Ramos (cell line): ENCODE results near the gene TNS2.
"Not testable (repeated sequence)": the region's sequence is repeated elsewhere in the genome, so short reads cannot be mapped to it uniquely, and the experiment has no call there.

ENCODE experiments used
- in situ Hi-C: fragments of 300-500 bp; cut with MboI; formaldehyde crosslinking; loops from one replicate; pipeline ENCODE4 v1.14.3; 2022; ENCODE audit warnings: low sequenced_read_pairs; ENCODE audit not compliant: unreplicated experiment

The TNS2 gene

GRCh38 chr12:53102883-53103807 lies 53.3 kb downstream of the TNS2 start, which contains the start of gene SOAT2:
SOAT2 (plus strand) TSS chr12:53103486; CDS start chr12:53103578, 92 bp downstream.
- in situ Hi-C loops: loop anchor here (5.0 kb wide), 1 partner anchor 36 kb away; no protein-coding TSS in a partner anchor

GRCh38 chr12:53103860-53104305 lies 54.0 kb downstream of the TNS2 start:
- in situ Hi-C loops: loop anchor here (5.0 kb wide), 1 partner anchor 37 kb away; no protein-coding TSS in a partner anchor

GRCh38 chr12:53105256-53105655 lies 55.4 kb downstream of the TNS2 start:
- in situ Hi-C loops: no loop called here

DNA sequence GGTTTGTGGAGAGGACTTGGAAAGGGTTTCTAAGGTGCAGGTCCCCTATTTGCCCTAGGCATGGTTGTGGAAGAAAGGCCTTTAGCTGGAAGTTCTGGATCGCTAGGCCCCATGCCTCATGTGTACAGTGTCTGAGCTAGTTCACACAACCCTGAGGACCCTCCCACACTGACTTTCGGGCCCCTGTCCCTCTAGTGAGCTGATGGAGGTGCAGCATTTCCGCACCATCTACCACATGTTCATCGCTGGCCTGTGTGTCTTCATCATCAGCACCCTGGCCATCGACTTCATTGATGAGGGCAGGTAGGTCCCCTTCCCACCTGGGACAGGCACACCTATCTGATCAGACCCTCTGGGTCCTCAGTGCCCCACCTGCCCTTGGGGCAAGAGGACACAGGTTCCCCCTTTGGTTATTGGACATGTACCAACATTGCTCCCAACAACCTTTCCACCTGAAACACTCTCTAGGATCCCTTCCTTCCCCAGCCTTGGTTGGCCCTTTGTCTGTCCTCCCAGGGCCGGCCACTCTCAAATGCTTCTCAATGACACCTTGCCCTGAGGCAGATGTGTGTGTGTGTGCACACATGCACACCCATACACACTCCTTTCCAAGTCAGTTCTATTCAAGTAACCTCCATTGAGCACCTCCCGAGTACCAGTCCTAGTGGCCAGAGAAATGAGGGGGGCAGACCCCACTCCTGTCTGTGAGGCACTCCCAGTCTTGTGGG lies 56.0 kb downstream of the TNS2 start:
- in situ Hi-C loops: no loop called here

DNA sequence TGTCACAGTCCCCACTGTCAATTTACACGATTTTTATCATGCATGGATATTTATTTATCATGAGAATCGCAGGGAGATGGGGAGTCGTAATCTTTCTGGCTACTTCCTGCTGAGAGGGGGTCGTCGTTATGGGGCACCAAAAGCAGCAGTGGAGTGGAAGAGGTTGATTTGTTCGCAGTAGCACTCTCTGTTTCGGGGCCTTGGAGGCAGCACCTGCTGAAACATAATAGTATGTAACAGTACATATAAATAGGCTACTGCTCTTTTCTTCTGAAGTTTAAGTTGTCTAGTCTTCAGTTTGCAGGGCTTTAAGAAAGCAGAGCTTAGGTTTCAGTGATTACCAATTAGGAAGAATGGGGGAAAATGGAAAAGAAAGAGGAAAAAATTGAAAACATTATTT lies 57.3 kb downstream of the TNS2 start:
- in situ Hi-C loops: no loop called here

DNA sequence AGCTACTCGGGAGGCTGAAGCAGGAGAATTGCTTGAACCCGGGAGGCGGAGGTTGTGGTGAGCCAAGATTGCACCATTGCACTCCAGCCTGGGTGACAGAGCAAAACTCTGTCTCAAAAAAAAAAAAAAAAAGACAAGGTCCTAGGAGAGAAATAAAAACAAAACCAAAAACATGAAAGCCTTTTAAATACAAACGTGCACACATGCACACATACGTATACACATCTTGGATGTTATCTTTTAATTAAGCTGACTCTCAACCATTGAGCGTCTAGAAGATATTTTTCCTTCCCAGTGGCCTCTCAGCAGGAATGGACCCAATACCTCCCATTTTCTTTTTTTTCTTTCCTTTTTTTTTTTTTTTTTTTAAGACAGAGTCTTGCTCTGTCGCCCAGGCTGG lies 62.6 kb downstream of the TNS2 start:
- in situ Hi-C loops: not testable (repeated sequence)

DNA sequence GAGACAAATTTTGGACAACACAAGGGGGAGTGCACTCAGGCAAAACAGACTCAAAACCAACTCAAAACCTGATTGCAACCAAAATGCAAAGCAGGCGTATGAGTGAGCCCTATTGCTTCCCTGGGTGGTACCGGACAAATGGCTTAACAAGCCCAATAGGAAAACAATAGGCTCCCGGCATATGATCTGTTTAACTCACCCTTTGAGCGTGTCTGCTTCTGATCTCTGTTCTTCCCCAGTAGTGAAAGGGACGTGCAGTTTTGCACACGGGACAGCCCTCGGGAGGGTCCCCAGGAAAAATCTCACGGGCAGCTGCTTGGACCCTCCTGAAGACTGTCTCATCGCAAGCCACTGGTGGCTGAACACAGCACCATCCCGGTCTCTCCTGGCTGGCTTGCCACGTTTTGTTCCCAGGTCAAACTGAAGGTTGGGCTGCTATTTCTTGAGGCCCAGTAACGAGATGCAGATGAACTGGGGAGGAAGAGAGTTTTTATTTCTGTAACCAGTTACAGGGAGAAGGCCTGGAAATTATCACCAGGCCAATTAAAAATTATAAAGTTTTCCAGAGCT lies 63.4 kb downstream of the TNS2 start:
- in situ Hi-C loops: no loop called here

- in situ Hi-C loops: no loop called here
Observed at GRCh38 chr12:53113951-53114350, 64.1 kb downstream of the TNS2 start.
